Ovary (tissue), 3 donors: ENCODE data around the gene WDR91.
"Not testable (repeated sequence)": the region's sequence is repeated elsewhere in the genome, so short reads cannot be mapped to it uniquely, and the experiment has no call there.

Source experiments
- CTCF ChIP-seq, 3 donors: fragments of 450-650 bp in 2 of 3; fragments of 200-600 bp in 1 of 3; IDR thresholded peaks; one replicate each; pipeline versions ENCODE4 v1.5.1 to v1.8.0; 2016 to 2022; ENCODE audit warnings: antibody characterized with exemption in 3 of 3, mild to moderate bottlenecking in 1 of 3
- POLR2A ChIP-seq: fragments of 450-650 bp; IDR thresholded peaks from one replicate; pipeline ENCODE4 v1.6.1; 2017; ENCODE audit warnings: antibody characterized with exemption, mild to moderate bottlenecking, moderate library complexity
- donor health status: DM: no; HTN: no; CAD: no.

DNA sequence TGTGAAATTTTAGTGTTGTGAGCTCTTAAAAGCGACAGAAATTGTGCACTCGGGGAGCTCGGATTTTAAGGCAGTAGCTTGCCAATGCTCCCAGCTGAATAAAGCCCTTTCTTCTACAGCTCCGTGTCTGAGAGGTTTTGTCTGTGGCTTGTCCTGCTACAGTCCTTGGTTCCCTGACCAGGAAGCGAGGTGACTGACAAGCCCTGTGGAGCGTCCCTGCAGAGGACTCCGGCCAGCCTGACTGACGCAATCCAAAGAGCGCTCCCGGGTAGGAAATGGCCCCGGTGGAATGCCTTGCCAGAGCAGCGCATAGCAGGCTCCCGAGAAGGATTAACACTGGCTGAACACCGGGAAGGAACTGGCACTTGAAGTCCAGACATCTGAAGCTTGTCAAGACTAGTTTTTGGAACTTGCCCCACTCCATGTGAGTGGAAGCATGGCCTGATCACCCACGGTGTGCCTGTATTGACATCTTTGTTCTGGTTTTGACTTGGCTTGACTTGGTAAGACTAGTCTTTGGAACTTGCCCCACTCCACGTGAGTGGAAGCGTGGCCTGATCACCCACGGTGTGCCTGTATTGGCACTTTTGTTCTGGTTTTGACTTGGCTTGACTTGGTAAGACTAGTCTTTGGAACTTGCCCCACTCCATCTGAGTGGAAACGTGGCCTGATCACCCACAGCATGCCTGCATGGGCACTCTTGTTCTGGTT lies 39.6 kb downstream of the WDR91 start:
- not testable (repeated sequence) for TF ChIP-seq CTCF (IDR thresholded peaks at IDR 0.05); POLR2A
